ENCODE measurements around the gene ANKRD63.
A peak's percentile ranks its signal among the peaks of the same experiment; 100 is the strongest.

ANKRD63 gene

DNA sequence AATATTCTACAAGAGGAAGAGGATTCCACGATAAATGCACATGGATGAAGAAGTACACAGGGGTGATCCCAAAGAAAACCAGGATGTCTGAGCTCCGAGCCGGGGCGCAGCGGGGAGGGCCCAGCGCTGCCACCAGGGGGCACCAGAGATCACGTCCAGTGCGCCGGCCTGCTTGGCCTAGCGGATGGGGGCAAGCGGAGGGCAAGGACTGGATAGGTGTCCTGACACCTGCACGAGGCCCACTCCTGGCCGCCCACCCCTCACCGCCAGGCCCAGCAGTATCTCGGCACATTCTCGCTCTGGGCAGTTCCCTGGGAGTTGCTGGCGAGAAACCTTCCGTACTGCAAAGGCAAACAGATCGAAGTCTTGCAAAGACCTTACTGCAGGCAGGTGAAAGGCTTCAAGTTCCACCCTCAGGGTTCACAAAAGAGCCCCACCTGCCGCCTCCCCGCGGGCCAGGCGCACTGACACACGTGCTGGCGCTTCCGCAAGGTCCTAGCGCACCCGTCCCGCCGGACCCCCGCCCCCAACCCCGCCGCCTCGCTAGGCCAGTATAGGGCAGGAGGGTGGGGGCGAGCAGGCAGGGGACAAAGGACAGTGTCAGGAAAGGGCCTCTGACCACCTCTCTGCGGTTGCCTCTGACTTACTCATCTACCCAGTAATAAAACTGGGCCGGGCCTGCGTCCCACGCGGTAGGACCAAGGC, 3.3 kb downstream of the ANKRD63 start:
- DNase-seq (ENCODE audit: low read depth, low spot score) = peak; percentile 91

DNA sequence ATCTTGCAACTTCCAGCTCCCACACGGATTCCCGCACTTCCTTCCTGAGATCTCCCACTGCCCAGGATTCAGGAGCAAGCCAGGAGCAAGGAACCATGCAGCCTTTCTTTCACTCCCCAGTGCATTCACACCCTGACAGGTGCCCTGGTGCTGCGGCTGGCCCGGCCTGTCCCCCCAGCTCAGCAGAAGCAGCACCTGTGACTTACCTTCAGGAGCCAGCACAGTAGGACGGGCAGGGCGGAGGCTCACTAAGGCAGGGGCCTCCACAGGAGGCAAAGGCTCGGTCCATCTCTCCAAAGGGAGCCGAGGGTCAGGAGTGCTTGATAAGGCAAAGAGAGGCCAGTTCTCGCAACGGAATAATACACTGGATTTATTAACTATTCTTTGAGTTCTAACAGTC, 4.8 kb downstream of the ANKRD63 start:
- DNase-seq (ENCODE audit: low read depth, low spot score) = no peak

DNA sequence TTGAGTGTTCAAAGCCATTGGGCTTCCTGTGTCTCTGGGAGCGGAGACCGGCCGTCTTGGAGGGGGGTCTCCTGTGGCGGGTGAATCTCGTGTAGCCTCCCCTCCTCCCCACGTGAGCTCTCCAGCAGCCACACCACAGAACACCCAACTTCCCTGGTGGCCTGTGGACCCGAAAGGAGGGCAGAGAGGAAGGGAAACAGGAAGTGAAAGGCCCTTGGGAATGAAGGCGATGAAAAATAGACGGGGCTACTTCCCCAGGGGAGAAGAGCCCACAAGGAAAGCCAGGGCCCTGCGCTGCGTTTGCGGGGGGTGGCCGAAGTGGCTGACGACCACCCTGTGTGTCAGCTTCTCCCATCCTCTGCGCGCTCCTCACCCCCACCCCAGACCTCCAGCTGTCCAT, 5.4 kb downstream of the ANKRD63 start:
- DNase-seq (ENCODE audit: low read depth, low spot score) = no peak

DNA sequence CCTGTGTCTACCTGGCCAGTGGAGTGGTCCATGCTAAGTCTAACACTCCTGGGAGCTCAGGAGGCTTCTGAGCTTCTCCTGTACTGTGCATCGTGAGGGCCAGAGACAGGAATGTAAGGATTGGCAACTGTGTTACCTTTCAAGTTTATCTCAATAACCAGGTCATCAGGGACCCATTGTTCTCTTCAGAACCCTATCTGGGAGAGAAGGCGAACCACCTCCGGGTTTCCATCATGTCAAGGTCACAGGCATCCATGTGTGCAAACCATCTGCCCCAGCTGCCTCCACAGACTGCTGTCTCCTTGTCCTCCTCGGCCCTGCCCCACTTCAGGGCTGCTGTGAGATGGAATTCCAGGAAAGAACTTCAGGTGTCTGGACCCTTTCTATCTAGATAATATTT, 5.9 kb downstream of the ANKRD63 start:
- DNase-seq (ENCODE audit: low read depth, low spot score) = no peak

DNA sequence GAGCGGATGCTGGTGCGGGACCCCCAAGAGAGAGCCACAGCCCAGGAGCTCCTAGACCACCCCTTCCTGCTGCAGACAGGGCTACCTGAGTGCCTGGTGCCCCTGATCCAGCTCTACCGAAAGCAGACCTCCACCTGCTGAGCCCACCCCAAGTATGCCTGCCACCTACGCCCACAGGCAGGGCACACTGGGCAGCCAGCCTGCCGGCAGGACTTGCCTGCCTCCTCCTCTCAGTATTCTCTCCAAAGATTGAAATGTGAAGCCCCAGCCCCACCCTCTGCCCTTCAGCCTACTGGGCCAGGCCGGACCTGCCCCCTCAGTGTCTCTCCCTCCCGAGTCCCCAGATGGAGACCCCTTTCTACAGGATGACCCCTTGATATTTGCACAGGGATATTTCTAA, 6.9 kb downstream of the ANKRD63 start:
- DNase-seq (ENCODE audit: low read depth, low spot score) = no peak

DNA sequence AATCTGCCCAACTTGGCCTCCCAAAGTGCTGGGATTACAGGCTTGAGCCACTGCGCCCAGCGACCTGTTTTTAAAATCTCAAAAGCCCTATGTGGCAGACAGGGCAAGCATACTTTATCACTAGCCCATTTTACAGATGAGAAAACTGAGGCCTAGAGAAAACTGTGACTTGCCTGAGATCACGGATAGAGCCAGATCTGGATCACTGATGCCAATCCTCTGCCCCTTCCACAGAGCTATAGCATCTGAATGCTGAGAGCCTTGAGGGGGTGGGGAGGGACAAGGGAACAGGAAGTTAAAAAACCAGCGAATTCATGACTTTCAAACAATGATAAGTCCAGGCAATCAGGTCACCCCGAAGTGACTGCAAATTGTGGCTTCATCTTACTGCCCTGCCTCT, 7.3 kb downstream of the ANKRD63 start:
- DNase-seq (ENCODE audit: low read depth, low spot score) = no peak

DNA sequence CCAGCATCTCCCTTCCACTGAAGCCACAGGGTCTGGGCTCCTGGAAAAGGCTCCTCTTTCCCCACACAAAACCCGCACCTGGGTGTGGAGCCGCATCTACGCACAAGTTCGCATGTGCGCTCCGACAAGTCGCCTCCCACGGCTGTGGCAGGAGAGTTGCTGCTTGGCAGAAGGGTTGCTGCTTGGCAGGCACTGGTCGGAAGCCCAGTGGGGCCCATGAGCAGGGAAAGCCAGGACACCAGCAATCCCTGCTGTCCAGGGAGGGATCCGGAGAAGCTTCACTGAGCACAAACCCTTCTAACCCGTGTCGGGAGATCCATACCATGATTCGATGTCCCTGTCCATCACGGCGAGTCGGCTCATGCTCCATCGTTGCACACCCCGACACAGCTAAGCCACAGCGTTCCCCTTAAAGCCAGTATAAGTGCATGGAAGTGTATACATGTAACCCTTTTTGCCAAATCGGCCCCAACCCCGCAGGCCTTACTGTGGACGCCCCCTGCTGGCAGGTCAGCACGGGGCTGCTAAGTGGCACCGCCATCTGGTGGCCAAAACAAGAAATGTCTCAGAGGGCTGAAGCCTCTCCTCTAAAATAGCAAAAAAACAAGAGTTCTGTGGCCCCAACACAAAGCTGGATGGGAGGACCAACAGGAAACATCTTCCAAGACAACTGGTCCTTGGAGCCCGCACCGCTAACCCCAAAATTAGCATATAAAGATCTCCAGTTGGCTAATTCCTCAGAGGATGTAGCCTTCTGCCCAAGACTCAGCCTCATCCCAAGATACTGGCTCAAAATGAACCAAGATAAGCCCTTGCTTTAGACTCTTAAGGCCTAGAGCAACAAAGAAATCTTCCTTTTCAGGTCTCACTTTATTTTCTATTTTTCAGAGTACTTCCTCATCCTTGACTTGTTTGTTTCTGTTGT, 8.3 kb downstream of the ANKRD63 start:
- DNase-seq (ENCODE audit: low read depth, low spot score) = peak; percentile 94

DNA sequence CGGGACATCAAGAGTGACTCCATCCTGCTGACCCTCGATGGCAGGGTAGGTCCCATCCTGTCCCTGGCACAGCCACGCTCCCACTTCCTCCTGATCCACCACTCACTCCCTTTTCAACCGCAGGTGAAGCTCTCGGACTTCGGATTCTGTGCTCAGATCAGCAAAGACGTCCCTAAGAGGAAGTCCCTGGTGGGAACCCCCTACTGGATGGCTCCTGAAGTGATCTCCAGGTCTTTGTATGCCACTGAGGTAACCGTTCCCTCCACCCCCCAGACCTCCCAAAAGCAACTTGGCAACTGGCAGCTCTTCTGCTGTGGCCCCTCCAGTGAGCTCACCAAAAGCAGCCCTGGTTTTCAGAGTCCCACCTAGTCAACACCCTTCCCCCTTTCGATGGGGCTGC, 9.4 kb downstream of the ANKRD63 start:
- no peak for DNase-seq (ENCODE audit: low read depth, low spot score)

DNA sequence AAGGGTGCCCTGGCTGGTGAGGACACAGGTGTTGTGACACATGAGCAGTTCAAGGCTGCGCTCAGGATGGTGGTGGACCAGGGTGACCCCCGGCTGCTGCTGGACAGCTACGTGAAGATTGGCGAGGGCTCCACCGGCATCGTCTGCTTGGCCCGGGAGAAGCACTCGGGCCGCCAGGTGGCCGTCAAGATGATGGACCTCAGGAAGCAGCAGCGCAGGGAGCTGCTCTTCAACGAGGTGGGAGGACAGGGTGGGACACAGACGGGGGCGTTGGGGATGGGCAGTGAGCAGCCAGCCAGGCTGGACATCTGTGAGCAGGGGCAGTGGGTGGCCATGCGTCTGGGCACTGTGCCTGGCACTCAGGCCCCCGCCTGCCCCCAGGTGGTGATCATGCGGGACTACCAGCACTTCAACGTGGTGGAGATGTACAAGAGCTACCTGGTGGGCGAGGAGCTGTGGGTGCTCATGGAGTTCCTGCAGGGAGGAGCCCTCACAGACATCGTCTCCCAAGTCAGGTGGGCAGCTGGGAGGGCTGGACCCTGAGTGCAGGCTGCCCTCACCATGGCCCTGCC, 10.3 kb downstream of the ANKRD63 start:
- no peak for DNase-seq (ENCODE audit: low read depth, low spot score)

DNA sequence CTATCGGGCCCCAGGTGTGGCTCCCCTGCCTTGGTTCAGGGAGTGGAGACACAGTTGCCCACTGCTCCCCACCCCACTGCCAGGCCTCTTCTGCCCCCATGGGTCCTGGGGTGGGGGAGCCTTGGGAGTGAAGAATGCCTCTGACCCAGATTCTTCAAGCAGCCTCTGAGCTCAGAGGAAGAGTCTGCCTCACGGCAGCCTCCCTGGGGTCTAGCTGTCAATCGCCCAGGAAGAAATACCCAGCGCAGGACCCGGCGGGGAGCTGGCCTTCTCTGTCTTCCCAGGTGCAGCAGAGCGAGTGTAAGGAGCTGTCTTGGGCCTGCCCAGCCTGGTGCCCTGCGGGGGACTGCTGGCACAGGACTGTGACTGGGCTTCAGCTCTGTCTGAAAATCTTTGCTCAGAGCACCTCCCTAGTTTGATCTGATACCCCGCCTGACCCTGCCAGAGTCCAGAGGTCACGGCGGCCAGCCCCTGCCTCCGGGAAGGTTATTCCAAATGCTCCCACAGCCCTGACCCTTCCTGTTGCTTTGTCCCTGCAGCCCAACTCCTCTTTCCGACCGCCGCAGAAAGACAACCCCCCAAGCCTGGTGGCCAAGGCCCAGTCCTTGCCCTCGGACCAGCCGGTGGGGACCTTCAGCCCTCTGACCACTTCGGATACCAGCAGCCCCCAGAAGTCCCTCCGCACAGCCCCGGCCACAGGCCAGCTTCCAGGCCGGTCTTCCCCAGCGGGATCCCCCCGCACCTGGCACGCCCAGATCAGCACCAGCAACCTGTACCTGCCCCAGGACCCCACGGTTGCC, 11.0 kb downstream of the ANKRD63 start:
- no peak for DNase-seq (ENCODE audit: low read depth, low spot score)

DNA sequence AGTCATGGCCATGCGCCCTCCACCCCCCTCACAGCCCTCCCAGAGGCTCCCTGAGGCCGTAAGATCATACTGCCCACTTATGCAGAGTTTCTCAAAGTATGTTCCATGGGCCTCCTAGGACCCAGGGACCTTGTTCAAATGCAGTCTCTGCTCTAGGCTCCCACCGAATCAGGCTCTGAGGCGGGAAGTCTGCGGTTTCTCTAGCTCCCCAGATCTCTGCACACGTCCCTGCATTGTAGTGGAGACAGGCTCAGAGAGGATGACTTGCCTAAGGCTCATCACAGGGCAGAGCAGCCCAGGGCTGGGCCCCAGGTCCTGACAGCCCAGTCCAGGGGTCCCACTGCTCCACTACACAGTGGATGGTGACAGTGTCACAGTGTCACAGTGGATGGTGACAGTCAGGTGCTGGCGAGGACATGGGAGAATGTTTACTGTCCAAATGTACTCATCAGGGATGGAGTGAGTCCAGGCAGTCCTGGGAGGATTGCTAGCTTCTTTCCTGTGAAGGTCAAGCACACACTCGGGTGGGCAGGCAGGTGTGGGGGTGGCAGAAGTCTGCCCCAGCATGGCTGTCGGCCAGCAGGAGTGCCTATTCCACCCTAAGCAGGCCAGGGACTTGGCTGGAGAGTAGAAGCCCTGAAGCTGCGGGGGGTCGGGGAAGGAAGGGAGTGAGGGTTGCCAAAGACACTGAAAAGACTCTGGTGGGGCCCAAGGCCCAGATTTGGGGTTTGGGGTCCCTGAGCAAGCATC, 12.4 kb downstream of the ANKRD63 start:
- DNase-seq (ENCODE audit: low read depth, low spot score) = no peak

DNA sequence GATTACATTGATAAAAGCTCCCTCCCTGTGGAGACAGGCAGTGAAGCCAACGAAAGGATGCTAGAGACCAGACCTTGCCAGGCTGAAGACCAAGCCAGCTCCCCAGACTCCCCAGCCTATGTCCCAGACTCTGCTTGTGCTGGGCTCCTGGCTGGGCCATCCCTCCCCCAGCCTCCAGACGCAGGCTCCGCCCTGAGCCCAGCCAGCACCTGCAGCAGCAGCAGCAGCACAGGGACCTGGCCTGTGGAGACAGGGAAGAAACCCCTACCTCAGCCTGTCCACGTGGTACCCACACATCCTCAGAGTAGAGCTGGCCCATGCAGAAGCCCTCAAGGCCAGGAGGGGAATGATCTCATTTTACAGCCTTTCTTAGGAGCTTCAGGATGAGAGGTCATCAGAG, 13.3 kb downstream of the ANKRD63 start:
- DNase-seq (ENCODE audit: low read depth, low spot score) = no peak

DNA sequence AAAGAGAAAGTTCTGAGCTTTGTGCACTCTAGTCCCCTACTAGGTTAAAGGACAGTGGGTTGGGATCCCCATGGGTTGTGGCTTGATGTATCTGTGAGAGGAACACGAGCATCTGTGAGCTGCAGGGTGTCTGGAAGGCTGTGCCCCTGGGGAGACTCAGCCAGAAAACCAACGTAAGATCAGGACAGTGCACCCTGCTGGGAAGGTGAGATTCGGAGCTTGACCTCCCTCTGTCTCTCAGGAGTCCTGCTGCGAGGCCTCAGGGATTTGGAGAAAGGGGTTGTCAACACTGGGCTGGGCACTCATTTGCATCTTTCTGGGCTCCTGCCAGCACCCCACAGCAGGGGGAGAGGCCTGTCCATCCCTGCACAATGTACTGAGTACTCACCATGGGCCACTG, 15.2 kb downstream of the ANKRD63 start:
- peak; percentile 52 for DNase-seq (ENCODE audit: low read depth, low spot score)

DNA sequence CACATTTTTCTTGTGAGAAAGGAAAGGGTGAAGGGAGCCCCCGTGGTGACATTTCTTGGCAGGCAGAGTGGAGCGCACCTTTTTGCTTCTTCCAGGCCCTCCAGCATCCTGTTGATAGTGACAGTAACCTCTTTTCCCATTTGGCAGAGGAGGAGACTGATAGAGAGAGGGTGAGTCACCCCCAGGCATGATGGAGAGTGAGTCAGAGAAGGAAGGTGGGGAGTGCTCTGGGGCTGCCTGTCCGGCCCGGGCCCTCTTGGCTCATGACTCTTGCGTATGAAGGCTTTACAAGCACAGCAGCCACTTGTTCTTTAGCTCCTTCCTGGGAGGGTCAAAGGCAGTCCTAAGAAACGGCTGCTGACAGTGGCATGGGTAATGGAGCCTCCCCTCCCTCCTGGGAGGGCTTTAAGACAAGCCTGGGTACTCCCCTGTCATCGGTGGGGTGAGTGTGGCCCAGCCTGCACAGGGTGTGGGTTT, 16.0 kb downstream of the ANKRD63 start:
- DNase-seq (ENCODE audit: low read depth, low spot score) = peak; percentile 86

DNA sequence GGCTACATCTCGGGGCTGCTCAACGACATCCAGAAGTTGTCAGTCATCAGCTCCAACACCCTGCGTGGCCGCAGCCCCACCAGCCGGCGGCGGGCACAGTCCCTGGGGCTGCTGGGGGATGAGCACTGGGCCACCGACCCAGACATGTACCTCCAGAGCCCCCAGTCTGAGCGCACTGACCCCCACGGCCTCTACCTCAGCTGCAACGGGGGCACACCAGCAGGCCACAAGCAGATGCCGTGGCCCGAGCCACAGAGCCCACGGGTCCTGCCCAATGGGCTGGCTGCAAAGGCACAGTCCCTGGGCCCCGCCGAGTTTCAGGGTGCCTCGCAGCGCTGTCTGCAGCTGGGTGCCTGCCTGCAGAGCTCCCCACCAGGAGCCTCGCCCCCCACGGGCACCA, 17.0 kb downstream of the ANKRD63 start:
- no peak for DNase-seq (ENCODE audit: low read depth, low spot score)

DNA sequence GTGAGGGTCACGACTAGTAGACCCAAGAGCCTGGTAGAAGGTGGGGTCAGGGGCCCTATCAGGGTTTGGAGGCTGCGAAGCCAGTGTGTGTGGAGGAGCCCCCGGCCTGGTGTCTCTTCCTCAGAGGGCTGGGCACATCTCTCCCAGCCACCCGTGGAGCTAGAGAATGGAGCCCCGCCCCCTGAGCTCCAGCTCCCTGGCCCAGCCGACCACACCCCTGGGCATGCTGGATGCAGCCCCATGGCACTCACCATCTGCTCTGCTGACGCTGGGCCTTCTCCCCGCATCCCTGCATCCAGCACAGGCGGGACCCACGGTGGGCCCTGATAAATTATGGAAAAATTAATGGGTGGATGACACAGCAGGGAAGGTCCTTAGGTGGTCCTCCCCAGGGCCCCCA, 17.5 kb downstream of the ANKRD63 start:
- DNase-seq (ENCODE audit: low read depth, low spot score) = no peak

DNA sequence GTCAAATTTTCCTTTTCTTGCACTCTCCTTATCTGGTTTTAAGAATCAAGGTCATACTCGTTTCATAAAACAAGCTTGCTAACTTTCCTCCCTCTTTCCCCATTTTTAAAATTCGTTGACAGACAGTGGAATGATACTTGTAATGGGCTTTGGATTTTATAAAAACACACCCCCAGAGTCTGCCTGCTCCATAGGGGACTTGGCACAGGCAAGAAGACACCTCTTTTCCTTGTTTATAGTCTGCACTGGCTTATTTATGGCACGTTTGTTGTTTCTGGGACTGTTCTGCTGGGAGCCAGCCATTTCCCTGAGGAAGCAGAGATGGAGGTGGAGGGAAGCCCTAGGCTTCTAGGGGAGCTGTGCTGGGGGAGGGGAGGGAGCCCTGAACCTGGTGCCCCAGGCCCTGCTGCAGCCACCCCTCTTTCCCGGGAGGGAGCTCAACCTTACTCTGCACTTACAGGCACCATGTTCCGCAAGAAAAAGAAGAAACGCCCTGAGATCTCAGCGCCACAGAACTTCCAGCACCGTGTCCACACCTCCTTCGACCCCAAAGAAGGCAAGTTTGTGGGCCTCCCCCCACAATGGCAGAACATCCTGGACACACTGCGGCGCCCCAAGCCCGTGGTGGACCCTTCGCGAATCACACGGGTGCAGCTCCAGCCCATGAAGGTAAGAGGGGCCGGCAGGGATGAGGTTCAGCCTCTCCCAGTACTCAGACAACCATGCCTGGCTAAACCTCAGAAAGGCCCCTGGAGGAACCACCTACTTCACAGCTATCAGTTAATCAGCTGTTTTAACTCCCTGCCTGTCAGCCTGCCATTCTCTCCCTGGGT, 18.3 kb downstream of the ANKRD63 start:
- DNase-seq (ENCODE audit: low read depth, low spot score) = no peak

DNA sequence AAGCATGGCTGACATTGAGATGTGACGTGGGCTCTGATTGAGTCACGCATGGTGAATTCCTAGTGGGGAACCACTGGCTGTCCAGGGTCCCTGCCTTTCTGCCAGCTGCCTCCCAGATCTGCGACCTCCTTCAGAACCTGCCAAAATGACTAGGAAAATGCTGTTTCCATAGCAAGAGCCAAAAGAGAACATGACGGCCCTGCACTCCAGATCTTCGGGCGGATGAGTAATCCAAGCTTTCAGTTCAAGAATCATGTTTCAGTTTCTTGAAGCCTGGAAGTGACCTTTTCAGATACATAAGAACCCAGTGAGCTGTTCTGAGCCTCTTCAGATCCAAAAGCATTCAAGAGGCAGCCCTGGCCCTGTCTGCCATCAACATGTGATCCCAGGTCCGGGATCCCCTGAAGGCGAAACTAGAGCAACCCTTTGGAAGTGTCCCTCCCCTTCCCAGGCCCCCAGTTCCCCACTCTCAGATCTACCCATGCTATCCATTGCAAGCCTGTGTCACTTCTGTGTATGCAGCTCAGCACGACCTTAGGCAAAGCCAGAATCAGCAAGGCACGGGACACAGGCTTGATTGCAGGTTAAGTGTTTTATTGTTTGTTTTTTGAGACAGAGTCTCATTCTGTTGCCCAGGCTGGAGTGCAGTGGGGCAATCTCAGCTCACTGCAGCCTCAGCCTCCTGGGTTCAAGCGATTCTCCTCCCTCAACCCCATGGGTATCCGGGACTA, 19.7 kb downstream of the ANKRD63 start:
- DNase-seq (ENCODE audit: low read depth, low spot score) = peak; percentile 55

DNA sequence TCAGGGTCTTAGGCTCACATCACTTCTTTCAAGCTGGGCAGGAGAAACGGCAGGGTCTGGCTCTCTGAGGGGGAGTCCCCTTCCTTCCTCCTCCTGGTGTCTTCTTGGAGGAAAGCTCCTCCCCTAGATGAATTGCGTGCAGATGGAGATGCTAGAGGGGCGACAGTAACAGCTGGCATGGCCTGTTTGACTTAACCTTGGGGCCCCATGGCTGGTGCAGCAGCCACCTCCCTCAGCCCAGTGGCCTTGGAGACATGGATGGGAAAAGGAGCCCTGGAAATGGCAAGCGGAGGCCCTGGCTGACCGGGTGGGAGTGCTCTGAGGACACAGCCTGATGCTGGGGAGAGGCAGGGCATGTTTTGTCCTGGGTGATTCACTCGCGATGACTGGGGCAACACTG, 23.8 kb downstream of the ANKRD63 start:
- DNase-seq (ENCODE audit: low read depth, low spot score) = no peak

Measured in ELF-1 (cell line).